Stimulated activated CD4-positive, alpha-beta T cell treated with anti-CD3 and anti-CD28 coated beads, Interleukin-12 subunit alpha, Interleukin-12 subunit beta, amount 100 ng/mL, for 48 hours (primary cell): Measurements from ENCODE around the gene ANKRD22.
"Not testable (repeated sequence)": the region's sequence is repeated elsewhere in the genome, so short reads cannot be mapped to it uniquely, and the experiment has no call there.

Experiments
- DNase-seq, 3 donors: peaks; one replicate each; pipeline ENCODE4 v3.0.0-alpha.2; 2020; ENCODE audit warnings: low read depth in 2 of 3, low spot score in 1 of 3

ANKRD22 gene

DNA sequence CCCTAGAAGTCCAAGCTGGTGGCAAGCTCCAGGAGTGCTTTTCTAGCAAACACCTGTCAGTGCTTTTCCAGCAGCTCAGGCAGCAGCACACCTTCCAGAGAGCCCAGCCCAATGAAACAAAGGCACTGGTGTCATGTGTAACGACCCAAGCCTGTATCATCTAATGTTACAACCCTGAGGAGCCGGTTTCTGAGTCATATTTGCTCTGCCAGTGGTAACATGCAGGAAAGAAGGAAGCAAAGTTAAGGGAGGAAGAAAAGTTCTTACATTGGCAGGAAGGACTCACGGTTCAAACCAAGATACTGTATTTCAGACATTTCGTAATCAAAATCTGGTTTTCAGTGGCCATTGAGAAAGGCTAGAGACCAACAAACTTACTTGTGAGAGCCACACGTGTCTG is at the start of gene ANKRD22:
Gene ANKRD22 (minus strand): TSS at position 139 of the 400 bp plus-strand sequence. CDS start 237 bp downstream, outside the sequence.
- DNase-seq = no peak

DNA sequence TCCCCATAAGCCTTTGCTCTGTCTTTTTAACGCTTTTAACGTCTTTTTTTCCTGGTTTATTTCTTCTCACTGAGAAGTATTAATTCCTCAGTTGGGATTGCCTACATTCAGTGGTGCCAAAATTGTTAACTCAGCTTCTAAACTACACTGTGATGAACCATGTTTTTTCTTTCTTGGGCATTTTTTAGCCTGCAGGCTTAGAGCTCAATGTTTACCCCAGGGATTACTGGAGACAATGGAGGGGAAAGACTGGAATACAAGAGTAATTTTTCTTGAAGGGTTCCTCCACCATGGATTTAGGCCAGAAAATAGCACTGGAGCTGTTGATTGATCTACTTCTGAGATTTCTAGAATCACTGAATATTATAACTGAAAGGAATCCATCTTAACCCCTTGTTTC is 48.2 kb upstream of the ANKRD22 start:
- DNase-seq = no peak

DNA sequence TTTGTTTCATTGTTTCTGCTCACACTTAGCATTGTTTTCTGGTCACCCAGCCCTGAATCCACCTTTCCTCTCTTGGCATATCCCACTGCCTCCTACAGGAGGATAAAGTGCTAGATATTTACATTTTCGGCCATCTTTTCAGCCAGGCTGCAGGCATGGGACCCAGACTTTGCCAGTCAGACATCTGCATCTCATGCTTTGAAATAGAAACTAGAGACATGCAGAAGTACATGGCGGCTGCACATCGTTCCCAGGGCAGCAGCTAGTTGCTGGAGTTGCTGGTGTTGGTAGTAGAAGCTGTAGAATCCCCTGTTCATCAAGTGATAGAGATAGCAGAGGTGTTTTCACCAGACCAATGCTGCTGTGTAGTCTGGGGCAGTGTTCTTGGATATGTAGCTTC is 47.1 kb upstream of the ANKRD22 start:
- DNase-seq = no peak

DNA sequence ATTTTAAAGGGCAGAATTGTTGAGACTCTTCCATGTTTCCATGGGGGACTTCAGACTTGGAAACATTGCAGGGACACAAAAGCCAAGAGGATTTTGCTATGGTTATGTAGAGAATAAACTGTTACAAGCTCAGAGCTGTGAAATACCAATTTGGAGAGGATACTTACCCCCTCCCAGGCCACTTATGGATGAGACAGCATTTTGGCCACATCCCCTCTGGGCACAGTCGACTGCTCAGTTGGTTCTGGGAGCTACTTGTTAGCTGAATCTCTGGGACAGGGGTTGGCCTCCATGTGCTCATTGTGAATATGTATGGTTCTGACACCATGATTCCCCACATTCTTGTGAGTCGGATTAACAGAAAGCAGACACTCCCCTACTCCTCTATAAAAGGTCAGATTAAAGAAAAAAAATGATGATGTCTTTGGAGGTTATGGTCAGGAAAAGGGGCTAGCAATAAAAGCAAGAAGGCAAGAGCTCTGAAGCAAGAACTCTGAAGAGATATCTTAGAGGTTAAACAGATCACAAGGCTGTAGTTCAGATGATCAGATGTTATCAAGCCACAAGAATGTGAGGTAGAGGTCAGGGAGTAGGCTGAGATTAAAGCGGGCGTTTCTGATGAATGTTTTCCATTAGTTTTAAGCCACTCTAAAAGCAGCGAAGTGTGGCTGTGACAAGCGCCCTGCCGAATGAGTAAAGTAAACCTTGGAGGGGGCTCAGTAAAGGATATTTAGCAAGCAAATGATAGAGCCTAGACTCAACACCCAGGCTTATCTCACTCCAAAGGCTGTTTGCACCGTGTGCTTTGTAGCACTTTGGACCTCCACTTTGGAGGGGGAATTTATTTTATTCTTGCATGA is 45.6 kb upstream of the ANKRD22 start:
- DNase-seq = no peak

DNA sequence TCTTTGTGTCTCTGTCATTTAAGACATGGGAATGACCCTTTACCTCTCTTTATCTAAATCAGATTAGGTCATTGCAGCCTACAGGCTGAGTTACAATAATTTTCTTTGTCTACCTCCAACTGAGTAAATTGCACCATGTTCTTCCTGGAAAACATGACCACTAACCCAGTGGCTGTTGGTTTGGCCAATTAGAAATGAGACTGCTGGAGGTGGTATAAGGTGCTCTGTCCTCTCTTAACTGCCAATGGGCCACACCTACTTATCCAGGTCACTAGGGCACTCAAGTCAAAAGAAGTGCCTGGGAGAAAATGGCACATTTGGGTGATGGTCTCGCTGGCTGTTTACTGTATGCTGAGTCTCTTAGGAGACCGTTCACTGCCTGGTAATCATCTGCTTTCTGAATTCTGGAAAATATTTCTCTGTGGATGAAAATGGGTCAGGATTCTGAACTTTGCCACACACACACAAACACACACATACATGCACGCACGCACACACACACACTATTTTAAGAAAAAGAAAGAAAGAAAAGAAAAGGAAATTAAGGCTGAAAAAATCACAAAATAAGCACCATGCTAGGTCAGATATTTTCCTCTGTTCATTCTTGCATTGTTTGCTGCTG is 44.8 kb upstream of the ANKRD22 start:
- no peak for DNase-seq

DNA sequence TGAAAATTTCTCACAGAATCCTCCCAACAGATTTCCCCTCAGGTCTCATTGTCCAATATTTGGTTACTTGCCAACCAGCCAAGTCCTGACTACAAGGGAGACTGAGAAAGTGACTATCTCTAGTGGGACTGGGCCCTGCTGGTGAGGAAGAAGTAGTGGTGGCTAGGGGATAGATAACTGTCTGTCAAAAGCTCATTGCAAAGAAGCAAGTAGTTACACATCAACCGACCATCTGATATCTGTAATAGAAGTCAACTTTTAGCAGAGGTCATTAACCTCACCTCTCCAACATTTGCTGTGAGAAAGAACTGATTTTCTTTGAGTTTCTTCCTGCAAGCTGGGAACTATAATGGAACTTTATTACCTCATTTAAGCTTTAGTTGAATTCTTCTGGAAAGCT is 43.6 kb upstream of the ANKRD22 start:
- no peak for DNase-seq

DNA sequence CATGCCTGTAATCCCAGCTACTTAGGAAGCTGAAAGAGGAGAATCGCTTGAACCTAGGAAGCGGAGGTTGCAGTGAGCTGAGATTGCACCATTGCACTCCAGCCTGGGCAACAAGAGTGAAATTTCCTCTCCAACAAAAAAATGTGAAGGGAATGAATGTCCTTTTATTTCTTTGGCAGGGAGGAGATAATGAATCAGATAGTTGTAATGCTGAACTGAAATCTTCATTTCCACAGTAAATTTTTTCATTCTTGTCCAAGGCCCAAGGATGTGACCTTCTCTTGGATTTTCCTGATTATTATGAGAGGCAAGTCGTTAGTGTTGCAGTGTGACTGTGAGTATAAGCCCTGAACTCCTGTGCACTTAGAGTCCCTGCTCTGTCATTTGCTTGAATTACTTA is 42.0 kb upstream of the ANKRD22 start:
- no peak for DNase-seq

DNA sequence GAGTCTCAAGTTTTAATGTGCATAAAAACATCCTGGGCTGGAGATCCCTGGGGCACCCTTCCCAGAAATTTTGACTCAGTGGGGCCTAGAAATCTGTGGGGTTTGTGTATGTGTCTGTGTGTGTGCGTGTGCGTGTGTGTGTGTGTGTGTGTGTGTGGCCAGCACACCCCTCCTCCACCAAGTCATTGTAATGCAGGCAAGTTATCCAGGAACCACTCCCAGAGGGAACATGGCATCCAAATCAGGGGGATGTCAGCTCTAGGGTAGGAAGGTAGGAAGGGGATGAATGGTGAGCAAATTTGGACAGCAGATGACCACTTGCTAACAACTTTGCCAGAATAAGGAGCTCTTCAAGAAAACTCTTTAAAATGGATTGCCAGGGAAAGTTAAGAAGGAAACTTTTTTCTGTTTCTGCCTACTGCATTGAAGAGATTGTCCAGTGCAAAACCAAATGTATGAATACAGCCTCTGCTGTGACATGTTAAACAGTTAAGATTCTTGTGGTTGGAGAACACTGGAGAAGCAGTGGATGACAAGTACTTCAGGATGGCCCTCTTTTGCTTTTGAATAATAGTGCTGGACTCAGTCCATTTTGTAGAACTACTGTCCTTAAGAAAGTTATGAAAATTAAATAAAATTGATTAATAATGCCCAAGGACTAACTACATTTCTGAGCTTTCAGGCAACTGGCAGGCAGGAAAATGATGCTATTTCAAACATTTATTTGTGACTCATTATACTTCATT is 40.8 kb upstream of the ANKRD22 start:
- no peak for DNase-seq

DNA sequence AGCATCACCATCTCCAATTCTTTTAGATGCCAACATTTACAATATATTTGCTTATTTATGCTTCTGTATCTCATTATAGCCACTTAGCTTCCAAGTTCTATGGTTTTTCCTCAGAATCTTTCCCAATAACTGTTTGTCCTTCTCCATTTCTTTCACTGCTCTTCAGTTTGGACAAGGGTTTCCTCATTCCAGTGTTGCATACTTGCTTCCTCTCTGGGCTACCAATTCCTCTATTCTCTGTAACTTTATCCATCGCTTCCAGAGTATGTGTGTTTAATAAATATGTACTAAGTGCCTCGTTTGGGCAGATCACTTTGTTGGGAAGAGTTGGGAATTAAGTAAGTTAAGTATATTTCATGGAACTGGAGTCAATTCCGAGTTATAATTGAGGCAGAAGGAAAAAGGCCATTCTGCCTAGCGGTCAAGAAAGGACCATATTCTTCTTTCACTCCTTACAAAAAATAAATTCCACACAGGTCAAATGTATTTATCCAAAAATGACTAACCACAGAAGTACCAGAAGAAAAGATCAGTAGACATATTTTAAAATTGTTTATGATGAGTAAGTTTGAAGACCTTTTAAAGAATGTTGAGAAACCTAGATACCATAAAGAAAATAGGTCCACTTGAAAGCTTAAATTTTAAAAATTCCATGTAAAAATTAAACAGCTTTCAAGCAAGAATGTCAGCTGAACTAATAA is 39.2 kb upstream of the ANKRD22 start:
- no peak for DNase-seq

DNA sequence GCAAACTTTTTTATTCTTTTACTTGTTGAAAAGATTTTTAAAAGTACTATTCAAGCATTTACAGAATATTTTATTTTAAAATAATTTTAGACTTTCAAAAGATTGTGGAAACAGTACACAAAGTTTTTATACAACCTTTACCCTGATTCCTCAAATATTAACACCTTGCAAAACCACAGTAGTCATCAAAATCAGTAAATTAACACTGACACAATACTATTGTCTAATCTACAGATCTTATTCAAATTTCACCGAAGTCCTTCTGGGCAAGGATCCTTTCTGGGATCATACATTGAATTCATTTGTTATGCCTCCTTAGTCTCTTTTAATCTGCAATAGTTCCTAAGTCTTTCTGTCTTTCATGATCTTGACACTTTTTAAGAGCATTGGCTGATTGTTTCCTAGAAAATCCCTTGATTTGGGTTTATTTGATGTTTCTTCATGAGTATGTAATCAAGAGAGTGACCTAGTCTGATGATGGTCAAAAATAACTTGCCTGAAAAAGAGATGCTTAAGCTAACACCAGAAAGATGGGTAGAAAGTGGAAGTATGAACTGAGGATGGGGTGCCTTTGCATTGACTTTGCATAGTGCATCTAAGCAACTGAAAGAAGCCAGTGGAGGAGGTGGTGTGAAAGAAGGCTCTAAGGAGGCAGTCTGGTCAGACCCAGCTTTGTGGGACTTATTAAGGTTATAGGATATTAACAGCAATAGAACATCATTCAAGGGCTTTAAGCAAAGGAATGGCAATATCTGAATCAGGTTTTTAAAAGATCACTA is 38.1 kb upstream of the ANKRD22 start:
- DNase-seq = no peak

DNA sequence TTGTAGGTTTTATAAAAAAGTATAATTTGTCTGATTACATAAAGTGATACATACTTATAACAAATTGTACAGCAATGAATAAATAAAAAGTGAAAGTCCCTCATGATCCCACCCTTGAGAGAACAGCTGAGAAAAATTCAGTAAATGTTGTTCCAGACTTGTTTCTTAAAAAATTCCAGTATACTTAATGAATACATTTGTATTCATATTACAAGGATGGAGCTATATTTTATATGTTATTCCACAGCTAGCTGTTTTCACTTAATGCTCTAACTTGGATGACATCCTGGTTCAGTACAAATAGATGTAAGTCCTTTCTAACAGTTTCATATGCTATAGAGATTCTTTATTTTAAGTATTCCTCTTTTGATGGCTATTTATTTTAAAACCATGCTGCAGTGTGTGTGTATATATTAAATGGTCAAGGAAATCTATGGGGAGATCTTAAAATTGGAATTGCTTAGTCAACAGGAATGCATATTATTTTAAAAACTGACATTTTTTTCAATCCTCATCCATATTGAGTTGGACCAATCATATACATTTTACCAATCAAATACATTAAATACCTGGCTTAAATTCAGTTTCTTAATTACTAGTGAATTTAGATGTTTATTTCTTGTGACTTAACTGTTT is 37.3 kb upstream of the ANKRD22 start:
- DNase-seq = no peak

DNA sequence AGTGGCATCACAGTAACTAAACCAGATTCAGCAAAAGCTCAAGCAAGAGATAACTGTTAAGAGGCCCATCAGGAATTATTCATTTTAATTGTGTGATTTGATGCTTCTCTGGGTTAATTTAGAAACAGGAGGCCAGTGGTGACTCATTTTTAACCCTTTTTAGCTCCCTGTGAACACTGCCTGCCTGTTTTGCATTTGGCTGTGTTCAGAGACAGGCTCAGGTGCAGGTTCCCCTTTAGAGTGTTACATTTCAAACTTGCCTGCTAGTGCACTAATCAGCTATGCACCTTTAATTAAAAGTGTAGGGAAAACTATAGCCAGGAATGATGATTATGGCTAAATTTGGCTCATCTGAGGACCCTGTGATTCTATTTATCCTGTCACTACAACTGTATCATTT is 34.9 kb upstream of the ANKRD22 start:
- DNase-seq = no peak

DNA sequence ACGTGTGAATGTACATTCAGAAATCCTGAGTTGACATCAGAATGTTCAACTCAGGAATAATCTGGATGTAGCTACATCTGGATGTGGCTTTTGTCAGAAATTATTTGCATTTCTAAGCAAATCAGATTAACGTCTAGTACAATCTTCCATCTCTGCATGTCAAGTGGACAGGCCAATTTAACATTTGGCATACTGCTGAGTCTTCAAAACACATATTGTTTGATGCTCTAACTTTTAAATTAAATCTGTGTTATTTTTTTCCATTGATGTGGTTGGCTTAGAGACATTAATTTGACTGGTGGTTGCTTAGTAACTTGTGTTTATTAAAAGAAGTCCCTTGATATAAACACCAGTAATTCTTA is 31.8 kb upstream of the ANKRD22 start:
- DNase-seq = no peak

DNA sequence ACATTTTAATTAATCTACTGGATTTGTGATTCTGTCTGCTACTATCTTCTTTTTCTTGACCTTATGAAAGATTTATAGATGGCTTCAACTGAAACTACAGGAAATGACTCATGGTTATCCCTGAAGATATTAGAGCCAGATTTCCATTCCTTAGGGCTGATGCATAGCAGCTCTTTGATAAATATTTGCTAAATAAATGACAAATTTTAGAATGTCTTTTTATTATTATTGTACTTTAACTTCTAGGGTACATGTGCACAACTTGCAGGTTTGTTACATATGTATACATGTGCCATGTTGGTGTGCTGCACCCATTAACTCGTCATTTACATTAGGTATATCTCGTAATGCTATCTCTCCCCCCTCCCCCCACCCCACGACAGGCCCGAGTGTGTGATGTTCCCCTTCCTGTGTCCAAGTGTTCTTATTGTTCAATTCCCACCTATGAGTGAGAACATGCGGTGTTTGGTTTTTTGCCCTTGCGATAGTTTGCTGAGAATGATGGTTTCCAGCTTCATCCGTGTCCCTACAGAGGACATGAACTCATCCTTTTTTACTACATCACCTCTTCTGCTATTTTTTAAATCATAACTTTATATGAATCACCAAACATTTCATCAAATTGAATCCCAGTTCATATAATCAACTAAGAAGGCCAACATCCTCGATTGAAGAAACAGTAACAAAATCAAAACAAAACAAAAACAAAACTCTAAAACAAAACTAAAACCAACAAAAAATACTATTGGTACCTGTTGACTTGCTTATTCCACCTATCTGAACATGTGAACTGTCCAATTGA is 31.2 kb upstream of the ANKRD22 start:
- not testable (repeated sequence) for DNase-seq

DNA sequence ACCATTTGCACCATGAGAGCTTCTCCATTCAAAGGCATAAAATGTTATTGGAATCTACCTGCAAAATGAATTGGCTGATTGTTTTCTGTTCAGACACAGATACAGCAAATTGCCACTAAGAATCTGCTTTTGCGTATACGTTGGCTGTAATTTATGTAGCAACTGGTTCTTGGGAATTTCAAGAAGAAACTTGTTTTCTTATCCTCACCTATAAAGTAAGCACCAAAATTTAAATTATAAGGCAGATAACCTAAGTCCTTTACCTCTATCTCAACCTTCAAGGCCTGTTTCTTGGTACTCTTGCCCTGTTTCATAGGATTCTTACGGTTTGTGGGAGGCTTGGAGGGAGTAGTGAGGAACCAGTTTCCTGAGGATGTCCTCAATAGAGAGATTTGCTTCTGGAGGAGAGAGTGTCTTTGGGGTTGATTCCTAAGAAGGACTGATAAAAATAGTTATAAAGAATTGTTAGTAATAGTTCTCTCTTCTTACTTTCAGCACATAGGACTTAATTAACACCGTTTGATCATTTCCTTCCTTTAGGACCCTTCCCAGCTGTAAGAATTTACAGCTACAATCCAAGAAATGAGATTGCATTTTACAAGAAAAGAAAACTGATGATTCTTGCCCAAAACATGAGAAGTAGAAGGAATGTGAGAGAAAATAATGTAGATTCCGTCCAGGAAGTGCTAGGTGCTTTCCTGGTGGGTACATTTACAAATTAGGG is 30.4 kb upstream of the ANKRD22 start:
- DNase-seq = no peak

DNA sequence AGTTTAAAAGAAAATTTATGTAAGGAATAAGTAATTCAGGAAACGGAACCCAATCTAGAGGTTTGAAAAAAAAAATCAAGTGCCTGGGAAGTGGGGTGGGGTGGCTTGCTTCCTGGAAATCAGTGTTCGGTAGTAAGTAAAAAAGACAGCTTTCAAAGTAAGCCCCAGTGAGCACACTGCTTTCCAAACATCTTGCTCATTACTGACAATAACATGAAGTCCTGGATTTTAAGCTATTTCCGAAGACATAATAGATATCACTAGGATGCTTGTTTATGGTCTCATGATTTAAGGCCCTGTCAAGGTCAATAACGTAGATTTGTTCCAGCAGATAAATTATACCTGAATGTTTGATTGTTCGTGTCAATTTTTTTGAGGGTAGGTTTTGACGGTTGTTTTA is 29.7 kb upstream of the ANKRD22 start:
- no peak for DNase-seq

DNA sequence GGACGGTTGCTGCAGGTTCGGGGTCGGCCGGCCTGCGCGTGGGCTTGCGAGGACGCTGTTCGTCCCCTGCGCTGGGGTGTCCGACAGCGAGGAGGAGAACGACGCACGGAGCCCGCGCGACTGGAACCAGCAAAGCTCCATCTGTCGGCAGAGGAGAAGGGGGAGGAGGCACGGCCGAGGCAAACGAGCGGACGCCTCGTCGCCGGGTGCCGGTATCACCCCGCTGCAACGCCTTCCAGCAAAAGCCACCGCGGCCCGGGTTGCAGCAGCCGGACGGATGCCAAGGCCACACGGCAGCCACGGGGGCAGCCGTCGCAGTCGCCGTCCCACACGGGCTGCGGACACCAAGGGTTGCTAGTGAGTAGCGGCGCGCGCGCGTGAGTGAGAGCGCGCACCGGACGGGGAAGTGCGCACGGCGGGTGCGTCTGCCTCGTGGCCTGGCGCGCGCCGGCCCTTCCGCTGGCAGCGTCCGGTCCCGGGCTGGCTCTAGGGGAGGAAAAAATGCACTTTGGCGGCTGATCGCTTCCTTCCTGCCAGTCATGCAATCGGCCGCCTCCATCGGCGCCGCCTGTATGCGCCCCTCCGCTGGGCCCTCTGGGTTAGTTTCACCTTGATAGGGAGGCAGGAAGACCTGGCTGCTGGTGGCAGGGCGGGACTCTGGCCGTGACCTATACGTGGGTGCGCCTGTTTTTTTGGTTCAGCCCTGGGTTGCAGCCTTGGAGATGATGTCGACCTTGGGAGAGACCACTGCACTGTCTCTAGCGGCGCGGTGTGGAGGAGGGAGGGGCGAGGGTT is 28.8 kb upstream of the ANKRD22 start:
- DNase-seq = peak; percentile 51 to 68 (median 67)
